Transverse colon (tissue), 4 donors: ENCODE measurements around the gene UBALD1.

Experiments
- EP300 ChIP-seq: sonication (generic); formaldehyde crosslinking; IDR thresholded peaks from one replicate; pipeline ENCODE4 v1.6.1; 2017; ENCODE audit warnings: antibody characterized with exemption, low read depth
- POLR2AphosphoS5 ChIP-seq, 3 donors: sonication (generic); formaldehyde crosslinking; IDR thresholded peaks; one replicate each; pipeline ENCODE4 v1.6.1; 2016; ENCODE audit warnings: antibody characterized with exemption in 3 of 3
- TF ChIP-seq, protein P1 (sequence below), 5 experiments: fragments of 200-600 bp in 3 of 5; fragments of 450-650 bp in 2 of 5; sonication (generic) in 3 of 5; IDR thresholded peaks; 1 replicate in 2 of 5; 2 replicates in 3 of 5; pipeline ENCODE4 v1.5.1; 2016 to 2017; ENCODE audit warnings: antibody characterized with exemption in 5 of 5, inconsistent platforms in 3 of 5, mild to moderate bottlenecking in 2 of 5, moderate library complexity in 1 of 5

DNA sequence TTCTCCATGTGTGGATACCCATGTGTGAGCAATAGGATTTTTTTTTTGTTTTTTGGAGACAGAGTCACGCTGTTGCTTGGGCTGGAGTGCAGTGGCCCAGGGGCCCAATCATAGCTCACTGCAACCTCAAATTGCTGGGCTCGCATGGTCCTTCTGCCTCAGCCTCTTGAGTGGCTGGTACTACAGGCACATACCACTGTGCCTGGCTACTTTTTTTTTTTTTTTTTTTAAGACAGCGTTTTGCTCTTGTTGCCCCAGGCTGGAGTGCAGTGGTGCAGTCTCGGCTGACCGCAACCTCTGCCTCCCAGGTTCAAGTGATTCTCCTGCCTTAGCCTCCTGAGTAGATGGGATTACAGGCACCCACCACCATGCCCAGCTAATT, 26.6 kb upstream of the UBALD1 start:
- TF ChIP-seq, protein P1, sequence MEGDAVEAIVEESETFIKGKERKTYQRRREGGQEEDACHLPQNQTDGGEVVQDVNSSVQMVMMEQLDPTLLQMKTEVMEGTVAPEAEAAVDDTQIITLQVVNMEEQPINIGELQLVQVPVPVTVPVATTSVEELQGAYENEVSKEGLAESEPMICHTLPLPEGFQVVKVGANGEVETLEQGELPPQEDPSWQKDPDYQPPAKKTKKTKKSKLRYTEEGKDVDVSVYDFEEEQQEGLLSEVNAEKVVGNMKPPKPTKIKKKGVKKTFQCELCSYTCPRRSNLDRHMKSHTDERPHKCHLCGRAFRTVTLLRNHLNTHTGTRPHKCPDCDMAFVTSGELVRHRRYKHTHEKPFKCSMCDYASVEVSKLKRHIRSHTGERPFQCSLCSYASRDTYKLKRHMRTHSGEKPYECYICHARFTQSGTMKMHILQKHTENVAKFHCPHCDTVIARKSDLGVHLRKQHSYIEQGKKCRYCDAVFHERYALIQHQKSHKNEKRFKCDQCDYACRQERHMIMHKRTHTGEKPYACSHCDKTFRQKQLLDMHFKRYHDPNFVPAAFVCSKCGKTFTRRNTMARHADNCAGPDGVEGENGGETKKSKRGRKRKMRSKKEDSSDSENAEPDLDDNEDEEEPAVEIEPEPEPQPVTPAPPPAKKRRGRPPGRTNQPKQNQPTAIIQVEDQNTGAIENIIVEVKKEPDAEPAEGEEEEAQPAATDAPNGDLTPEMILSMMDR (IDR thresholded peaks at IDR 0.05) = no peak
- no peak for TF ChIP-seq POLR2AphosphoS5 (IDR thresholded peaks at IDR 0.05)
- TF ChIP-seq EP300 = no peak
